Kidney glomerular epithelial cell (primary cell): ENCODE results near the gene MYO18A.
"Not testable (repeated sequence)": the region's sequence is repeated elsewhere in the genome, so short reads cannot be mapped to it uniquely, and the experiment has no call there.

Experiments
- DNase-seq: peaks from one replicate; lab custom pipeline; 2025; lab: John Stamatoyannopoulos, UW

The MYO18A gene

DNA sequence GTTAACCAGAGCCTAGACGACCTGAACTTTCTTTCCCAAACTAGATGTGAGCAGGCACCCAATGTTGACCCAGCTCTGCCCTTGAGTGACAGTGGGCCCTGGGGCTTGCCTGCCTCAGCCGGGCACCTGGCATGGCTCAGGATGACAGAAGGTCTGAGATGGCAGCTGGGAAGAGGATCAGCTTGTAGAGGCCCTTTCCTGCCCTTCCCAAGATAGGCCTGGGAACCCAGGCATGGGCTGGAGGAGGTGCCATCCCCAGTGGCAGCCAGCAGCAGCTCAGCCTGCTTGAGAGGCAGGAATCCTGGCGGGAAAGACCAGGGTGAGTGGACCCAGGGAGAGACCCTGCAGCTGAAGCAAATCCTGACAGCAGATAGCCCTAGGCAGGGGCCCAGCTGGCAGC lies 78.2 kb downstream of the MYO18A start:
- no peak for DNase-seq

DNA sequence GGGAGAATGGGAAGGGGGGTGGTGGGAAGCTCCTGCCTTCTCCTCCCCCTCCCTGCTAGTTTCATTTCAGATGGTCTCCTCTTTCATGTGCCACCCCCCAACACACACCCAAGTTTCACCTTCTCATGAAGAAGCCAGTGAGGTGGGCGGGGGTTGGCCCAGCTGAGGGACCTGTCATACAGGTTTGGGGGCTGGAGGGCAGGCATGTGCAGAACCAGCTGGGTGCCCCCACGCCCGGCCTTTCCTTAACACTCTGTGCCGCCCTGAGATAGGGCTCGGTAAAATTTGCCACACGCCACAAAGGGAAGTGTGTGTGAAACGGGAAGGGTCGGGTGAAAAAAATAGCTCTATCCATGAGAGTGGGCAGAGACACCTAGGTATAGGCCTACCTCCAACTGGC lies 79.9 kb downstream of the MYO18A start:
- no peak for DNase-seq

DNA sequence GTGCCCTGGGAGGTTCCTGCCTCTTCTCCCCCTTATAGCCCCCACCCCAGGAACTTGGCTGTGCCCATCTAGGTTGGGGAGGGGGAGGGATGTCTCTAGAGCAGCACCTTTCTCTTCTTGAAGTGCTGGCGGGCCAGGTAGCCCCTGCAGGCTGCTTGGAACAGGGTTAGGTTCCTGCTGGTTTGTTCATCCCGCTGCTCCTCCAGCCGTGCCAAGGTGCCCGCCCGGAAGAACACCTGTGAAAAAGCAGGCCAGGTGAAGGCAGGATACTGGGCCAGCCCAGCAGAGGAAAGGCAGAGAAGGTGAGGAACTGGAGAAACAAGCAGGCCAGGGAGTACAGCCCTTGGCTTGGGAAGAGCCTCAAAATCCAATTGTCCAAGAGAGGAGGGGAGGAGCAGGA lies 80.7 kb downstream of the MYO18A start:
- no peak for DNase-seq

DNA sequence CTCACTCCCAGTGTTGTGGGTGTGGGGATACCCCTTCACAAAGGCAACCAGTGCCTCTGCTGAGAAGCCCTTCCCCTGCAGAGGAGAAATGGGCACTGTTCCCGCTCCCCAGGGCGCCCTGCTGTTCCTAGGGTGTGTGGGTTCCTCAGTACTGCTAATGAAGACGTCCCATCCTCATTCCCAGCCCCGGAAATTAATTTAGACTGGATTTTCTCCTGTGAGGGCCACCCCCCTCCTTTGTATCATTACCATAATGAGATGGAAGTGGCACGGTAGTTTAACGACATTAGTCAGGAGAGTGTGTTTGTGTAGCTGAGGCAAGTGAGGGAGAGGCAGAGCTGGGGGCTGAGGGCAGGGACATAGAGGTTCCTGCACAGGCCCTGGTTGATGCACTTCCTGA lies 84.1 kb downstream of the MYO18A start:
- no peak for DNase-seq

GRCh38 chr17:29095439-29095838 lies 84.8 kb downstream of the MYO18A start:
- DNase-seq: no peak

DNA sequence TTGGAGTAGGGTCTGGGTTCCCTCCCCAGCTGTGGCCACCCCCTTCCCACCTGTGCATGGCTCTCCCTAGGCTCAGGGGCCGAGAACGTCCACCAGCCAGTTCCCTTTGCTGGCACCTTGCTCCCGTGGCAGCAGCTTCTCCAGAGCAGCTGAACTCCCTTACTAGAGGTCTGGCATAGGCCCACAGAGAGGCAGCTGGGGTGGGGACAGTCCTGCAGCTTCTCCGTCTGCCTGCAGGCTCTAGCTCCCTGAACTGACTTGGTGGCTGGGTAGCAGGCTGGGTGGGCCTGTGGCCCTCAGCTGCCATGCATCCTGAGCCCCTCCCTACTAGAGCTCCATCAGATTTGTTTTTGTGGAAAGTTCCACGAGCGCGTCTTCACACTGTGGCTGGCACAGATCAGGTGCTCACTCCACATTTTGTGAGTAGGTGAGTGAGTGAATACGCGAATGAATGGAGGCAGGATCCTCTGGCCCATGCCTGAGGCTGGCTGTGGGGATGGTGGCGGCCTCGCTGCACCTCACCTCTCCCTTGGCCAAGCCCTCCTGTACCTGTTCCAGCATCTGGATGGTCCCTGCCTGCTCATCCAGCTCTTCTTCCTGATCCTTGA lies 86.0 kb downstream of the MYO18A start:
- no peak for DNase-seq

- DNase-seq: no peak
Observed at GRCh38 chr17:29093090-29093871, 86.9 kb downstream of the MYO18A start.

GRCh38 chr17:29091606-29092289 lies 88.5 kb downstream of the MYO18A start:
- no peak for DNase-seq

DNA sequence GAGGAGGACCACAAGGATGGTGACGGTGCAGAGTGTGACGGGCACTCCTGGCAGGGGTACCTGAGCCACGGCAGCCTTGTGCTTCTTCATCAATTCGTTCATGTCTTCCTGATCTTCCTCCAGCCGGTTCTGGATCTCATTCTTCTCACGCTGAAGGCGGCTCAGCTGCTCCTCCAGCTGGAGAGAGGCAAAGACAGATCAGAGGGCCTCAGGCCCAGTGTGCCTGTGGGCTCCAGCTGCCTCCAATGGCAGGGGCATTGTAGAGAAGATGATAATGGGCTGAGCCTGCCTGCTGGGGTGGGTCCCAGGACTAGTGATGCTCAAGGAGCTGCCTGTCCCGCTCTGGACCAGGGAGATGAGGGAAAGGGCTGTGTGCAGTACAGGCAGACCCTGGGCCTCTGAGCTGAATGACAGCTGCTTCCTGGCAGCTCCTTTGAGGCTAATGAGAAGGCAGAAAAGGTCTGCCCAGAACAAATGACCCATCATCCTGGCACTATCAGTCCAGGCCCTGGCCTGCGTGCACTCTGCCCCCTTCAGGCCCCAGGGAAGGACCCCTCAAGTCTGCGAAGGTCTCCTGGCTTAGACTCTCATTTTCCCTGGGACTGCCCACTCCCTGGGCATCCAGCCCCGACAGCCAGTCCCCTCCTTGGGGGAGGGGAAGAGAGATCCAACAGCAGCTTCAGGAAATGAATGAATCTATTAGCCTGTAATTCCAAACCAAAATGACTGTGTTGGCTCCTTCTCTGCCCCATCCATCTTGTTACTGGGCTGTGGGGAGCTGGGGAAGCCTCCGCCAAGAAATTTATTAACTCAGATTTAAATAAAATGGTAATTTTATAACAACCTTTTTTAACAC lies 89.2 kb downstream of the MYO18A start:
- DNase-seq: no peak

- no peak for DNase-seq
Observed at GRCh38 chr17:29090108-29090507, 90.1 kb downstream of the MYO18A start.

GRCh38 chr17:29089601-29090044 lies 90.6 kb downstream of the MYO18A start:
- no peak for DNase-seq

- not testable (repeated sequence) for DNase-seq
Observed at GRCh38 chr17:29088782-29089181, 91.4 kb downstream of the MYO18A start.

DNA sequence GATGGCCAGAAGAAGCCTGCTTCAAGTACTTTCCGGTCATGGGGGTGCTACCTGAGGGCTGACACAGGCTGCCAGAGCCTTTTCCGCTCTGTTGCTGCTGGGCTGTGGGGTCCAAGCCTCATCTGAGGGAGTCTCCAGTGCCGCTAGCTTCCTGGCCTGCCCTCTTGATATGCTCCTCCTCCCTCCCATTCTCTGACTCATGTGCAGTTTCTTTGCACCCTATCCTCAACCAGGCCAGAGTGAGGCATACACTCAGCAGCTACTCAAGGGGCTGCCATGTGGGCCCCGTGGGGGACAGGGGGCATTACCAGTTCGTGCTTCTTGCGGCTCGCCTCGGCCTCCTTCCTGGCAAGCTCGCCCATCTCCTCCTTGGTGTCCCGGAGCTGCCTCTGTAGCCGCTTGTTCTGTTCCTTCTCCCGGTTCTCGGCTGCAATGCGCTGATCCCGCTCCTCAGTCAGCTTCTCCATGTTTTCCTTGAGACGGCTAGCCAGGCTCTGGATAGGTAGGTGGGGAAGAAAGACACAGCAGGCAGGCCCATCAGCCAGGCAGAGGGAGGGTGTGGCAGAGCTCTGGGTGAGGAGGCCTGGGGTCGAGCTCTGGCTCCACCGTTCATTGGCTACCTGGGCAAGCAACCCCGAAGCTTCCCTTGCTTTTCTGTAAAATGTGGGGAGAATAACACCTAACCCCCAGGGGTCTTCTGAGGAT lies 93.4 kb downstream of the MYO18A start:
- peak; percentile 50 for DNase-seq

DNA sequence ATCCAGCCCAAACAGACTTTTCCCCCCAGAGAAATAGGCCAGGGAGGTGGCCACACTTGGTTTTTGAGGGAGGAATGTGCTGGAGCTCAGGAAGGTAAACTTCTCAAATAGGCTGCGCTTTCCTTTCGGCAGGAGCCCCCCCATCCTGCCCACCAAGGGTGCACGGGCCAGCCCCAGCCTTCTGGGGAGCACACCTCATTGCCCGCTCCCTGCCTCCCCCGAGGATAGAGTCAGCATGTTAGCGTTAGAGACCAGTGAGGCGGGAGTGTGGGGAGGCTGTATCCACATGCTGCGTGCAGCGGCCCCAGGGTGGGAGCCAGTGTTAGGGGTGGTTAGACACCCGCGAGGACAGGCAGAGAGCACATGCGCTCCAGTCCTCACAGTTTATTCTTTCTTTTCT lies 95.0 kb downstream of the MYO18A start:
- peak; percentile 70 for DNase-seq

- peak; percentile 86 for DNase-seq
Observed at GRCh38 chr17:29084541-29085146, 95.6 kb downstream of the MYO18A start.

DNA sequence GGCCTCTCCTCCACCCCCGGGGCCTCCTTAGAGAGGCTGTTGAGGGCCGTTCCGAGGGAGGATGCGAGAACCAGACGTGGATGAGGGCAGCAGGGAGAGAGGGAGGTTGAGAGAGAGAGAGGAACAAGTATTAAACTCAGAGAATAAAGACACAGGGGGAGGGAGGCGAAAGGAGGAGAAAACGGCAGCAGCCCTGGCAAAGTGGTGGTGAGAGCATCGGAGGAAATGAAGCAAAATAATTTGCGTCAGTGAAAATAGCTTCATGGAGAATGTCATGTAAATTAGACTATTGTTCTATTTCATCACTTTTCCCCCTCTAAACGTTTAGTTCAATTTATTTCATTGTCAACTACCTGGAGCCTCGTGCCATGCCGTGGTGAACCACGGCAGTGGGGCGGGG lies 99.2 kb downstream of the MYO18A start:
- DNase-seq: no peak

GRCh38 chr17:29080323-29080722 lies 99.9 kb downstream of the MYO18A start:
- no peak for DNase-seq

GRCh38 chr17:29079887-29080286 lies 100.3 kb downstream of the MYO18A start:
- no peak for DNase-seq

DNA sequence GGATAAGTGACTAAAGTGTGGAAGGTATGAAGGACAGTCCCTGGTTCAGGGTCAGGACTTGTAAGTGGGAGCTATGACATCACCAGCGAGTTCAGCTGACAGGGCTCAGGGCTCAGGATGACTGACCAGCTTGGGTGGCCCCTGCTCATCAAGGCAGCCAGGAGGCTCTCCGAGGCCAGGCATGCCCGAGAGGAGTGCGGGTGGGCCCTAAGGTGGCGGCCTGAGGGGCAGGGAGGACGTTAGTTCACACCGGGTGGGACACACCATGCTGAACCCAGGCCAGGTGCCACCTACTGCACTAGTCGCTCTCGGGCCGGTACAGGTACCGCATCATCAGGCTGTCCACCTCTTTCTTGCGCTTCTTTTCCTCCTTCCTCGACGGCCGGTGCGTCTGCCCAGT lies 100.8 kb downstream of the MYO18A start:
- no peak for DNase-seq

DNA sequence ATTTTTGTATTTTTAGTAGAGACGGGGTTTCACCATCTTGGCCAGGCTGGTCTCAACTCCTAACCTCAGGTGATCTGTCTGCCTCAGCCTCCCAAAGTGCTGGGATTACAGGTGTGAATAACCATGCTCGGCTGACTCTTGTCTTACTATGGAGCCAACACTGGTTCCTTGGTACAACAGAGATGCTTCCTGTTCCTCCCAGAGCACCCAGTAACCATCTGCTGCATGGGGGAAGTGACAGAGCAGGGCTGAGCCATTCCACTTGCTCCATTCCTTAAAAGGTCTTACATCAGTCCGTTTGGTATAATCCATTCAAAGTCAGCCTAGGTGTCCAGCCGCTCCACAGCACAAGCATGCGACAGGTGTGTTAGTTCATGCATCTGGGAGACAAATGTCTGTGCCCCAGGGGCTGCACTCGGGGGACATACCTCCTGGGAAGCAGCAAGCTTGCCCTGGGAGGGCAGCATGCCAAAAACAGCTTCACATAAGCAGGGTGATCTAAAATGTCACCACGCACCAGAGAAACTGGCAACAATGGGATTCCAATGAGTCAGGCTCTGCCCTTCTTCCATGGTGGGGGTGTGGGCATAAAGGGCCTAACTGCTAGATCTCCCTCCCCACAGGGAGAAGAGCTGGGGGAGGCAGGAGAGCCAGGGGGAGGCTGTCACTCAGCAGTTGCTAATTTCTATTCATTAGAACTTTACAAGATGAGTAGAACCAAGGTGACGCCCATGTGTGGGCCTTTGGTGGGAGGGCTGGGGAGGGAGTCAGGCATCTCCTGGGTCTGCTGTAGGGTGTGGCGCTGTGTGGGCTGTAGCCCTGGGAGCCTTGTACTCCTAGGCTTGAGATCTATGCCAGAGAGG lies 101.8 kb downstream of the MYO18A start:
- DNase-seq: peak; percentile 92
